ENCODE data around the gene GTF2F2. TPM values are rescaled to one million over a fixed set of nuclear protein-coding genes. Genes with fewer than 3 reads are reported as not detected.

GTF2F2 gene
- total RNA-seq, result 22.5 and 24.8 TPM in 2 replicates
- long read RNA-seq, transcript GTF2F2-201 (8 exons, 2,239 nt), result major isoform, 85 of 105 reads
- long read RNA-seq, partial matches to known transcripts, result 6 of 105 reads
- long read RNA-seq, other reads (novel, unspliced or antisense), result 14 of 105 reads

- no peak within 1 kb of the TSS for H3K27ac Mint-ChIP-seq
These were observed at the start of gene GTF2F2 for GRCh38 chr13:45119991-45120864. TSS of gene GTF2F2 (plus strand) at chr13:45120510. CDS start at chr13:45120656, 146 bp downstream.

DNA sequence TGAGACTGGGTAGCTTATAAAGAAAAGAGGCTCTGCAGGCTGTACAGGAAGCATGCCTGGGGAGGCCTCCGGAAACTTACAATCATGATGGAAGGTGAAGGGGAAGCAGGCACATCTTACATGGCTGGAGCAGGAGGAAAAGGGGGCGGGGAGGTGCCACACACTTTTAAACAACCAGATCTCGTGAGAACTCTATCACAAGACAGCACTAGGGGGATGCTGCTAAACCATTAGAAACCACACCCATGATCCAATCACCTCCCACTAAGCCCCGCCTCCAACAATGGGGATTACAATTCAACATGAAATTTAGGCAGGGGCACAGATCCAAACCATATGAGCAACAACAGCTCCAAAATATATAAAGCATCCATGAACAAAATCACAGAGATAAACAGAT is 46.5 kb upstream of the GTF2F2 start:
- Mint-ChIP-seq H3K27me3 (no peaks in the 10 kb centered on the region), H3K4me3 (ENCODE audit: low read depth) (no peak overlapping the region), H3K4me1 (ENCODE audit: low read depth) (no peaks in the 10 kb centered on the region), H3K27ac (no peak overlapping the region), H3K36me3 (ENCODE audit: insufficient read depth) (no peaks in the 10 kb centered on the region), H3K9me3 (ENCODE audit: low read depth) (peaks cover 4% of the 10 kb centered on the region)
- DNase-seq (ENCODE audit: low spot score, unreplicated experiment), result no peak
- TF ChIP-seq, protein P1, sequence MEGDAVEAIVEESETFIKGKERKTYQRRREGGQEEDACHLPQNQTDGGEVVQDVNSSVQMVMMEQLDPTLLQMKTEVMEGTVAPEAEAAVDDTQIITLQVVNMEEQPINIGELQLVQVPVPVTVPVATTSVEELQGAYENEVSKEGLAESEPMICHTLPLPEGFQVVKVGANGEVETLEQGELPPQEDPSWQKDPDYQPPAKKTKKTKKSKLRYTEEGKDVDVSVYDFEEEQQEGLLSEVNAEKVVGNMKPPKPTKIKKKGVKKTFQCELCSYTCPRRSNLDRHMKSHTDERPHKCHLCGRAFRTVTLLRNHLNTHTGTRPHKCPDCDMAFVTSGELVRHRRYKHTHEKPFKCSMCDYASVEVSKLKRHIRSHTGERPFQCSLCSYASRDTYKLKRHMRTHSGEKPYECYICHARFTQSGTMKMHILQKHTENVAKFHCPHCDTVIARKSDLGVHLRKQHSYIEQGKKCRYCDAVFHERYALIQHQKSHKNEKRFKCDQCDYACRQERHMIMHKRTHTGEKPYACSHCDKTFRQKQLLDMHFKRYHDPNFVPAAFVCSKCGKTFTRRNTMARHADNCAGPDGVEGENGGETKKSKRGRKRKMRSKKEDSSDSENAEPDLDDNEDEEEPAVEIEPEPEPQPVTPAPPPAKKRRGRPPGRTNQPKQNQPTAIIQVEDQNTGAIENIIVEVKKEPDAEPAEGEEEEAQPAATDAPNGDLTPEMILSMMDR (IDR thresholded peaks at IDR 0.05; ENCODE audit: unreplicated experiment), result no peak

More at GRCh38 chr13:45119991-45120864, at the start of gene GTF2F2:
- Mint-ChIP-seq H3K36me3 (ENCODE audit: insufficient read depth) (no peaks in the 10 kb centered on the region), H3K4me3 (ENCODE audit: low read depth) (no peak within 1 kb of the TSS), H3K9me3 (ENCODE audit: low read depth) (no peaks in the 10 kb centered on the region), H3K27me3 (no peaks in the 10 kb centered on the region), H3K4me1 (ENCODE audit: low read depth) (peaks cover 1% of the 10 kb centered on the region)
- peak; percentile 86 for DNase-seq (ENCODE audit: low spot score, unreplicated experiment)
- TF ChIP-seq, protein P1 (IDR thresholded peaks at IDR 0.05; ENCODE audit: unreplicated experiment), result no peak

GRCh38 chr13:45074721-45075120 is 45.6 kb upstream of the GTF2F2 start:
- no peaks in the 10 kb centered on the region for H3K27me3 Mint-ChIP-seq
- no peaks in the 10 kb centered on the region for H3K36me3 Mint-ChIP-seq (ENCODE audit: insufficient read depth)
- no peak overlapping the region for H3K27ac Mint-ChIP-seq
- peaks cover 4% of the 10 kb centered on the region for H3K9me3 Mint-ChIP-seq (ENCODE audit: low read depth)
- no peaks in the 10 kb centered on the region for H3K4me1 Mint-ChIP-seq (ENCODE audit: low read depth)
- TF ChIP-seq, protein P1 (IDR thresholded peaks at IDR 0.05; ENCODE audit: unreplicated experiment), result no peak
- no peak overlapping the region for H3K4me3 Mint-ChIP-seq (ENCODE audit: low read depth)
- no peak for DNase-seq (ENCODE audit: low spot score, unreplicated experiment)

- H3K4me1 Mint-ChIP-seq (ENCODE audit: low read depth), result no peaks in the 10 kb centered on the region
- peaks cover 5% of the 10 kb centered on the region for H3K27me3 Mint-ChIP-seq
- H3K36me3 Mint-ChIP-seq (ENCODE audit: insufficient read depth), result no peaks in the 10 kb centered on the region
- no peak overlapping the region for H3K4me3 Mint-ChIP-seq (ENCODE audit: low read depth)
- no peak overlapping the region for H3K27ac Mint-ChIP-seq
- H3K9me3 Mint-ChIP-seq (ENCODE audit: low read depth), result peaks cover 4% of the 10 kb centered on the region
- TF ChIP-seq, protein P1 (IDR thresholded peaks at IDR 0.05; ENCODE audit: unreplicated experiment), result no peak
- no peak for DNase-seq (ENCODE audit: low spot score, unreplicated experiment)
These were observed 42.3 kb upstream of the GTF2F2 start for GRCh38 chr13:45078003-45078402.

GRCh38 chr13:45082964-45083363 is 37.3 kb upstream of the GTF2F2 start:
- DNase-seq (ENCODE audit: low spot score, unreplicated experiment), result no peak
- Mint-ChIP-seq H3K36me3 (ENCODE audit: insufficient read depth) (no peaks in the 10 kb centered on the region), H3K27ac (no peak overlapping the region), H3K4me1 (ENCODE audit: low read depth) (no peaks in the 10 kb centered on the region), H3K9me3 (ENCODE audit: low read depth) (no peaks in the 10 kb centered on the region), H3K27me3 (peaks cover 6% of the 10 kb centered on the region), H3K4me3 (ENCODE audit: low read depth) (no peak overlapping the region)
- TF ChIP-seq, protein P1 (IDR thresholded peaks at IDR 0.05; ENCODE audit: unreplicated experiment), result no peak

All from progenitor cell of endocrine pancreas (in vitro differentiated cells).